Inflammatory macrophage treated with lipopolysaccharide for 1 hour (primary cell): ENCODE results near the gene FCHSD2.

ENCODE experiments used
- DNase-seq, 2 donors: peaks; one replicate each; pipeline ENCODE4 v3.0.0-alpha.2; 2020 to 2022

Gene FCHSD2

DNA sequence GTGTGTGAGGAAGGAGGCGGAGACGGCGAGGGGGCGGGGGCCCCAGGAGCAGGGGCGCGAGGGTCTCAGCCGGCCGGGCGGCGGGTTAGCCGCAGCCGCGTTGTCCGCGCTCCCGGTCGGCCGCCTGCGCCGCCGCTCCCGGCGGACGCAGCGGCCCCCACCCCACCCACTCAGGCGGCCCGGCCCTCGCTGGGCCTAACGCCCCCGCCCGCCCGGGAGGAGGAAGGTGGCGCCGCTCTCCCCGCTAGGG, at the start of gene FCHSD2:
TSS of gene FCHSD2 (minus strand) at position 191 of the 250 bp plus-strand sequence. CDS start 441 bp downstream, outside the sequence.
- no peak for DNase-seq

DNA sequence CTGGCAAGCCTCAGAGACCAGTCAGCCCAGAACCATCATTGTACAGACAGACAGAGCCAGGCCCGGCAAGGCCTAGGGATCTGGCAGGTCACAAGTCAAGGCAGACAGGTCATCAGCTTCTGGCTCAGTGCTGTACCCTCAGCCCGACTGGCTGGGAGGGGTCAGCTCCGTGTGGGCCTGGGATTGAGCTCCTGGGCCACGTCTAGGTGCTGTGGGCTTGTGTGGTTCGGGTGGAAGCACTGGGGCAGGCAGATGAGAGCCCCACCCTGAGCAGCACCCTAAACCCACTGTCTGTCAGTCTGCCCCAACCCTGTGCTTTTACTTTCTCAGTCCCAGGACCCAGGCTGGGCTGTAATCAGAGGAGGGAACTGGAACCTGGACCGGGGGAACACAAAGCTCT, 49.0 kb upstream of the FCHSD2 start:
- no peak for DNase-seq

DNA sequence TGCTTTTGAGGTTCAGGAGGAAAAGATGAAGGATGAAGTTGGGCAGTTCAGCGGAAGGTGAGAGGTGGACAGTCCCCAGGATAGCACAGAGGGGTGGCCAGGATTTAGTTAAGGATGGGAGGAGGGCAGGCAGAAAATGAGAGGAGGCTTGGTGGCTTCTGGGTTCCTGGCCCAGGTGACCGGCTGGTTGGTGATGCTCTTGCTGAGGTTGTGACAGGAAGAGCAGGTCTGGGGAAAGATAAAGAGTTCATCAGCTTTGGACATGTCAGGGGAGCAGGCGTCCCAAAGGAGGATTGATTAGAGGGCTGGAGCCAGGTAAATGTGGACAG, 48.4 kb upstream of the FCHSD2 start:
- DNase-seq: no peak

DNA sequence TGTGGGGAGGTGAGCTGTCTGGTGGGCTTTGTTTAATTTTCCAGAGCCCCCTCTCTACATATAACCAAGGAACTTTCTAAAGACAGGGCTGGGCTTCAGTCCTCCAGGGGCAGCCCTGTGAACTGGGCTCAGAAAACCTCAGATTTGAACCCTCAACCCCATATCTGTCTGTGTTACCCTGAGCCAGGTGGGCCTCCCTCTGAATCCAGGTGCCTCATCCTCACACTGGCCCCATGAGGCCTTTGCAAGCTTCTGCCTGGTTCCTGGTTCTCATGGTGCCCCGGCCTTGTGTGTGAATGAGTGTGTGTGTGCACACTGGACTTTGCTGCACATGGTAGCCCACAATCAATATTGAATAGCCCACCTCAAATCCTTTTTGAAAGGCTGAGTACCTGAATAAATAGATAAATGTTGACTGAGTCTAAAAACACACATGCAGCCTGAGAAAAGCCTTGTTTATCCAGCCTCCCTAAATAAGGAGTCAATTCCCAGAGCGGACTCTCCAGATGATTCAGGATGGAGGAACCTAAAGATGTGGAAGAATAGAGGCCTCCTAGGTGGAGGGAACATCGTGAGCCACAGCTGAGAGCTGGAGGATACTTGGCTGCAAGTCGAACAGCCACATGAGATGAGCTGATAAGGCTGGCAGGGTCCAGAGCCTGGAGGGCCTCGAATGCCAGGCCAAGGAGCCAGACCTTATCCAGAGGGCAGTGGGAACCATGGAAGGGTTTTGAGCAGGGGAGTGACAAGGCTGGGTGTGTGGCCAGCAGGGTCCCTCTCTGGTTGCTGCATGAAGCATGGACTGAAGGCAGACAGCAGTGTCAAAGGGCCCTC, 47.8 kb upstream of the FCHSD2 start:
- no peak for DNase-seq

DNA sequence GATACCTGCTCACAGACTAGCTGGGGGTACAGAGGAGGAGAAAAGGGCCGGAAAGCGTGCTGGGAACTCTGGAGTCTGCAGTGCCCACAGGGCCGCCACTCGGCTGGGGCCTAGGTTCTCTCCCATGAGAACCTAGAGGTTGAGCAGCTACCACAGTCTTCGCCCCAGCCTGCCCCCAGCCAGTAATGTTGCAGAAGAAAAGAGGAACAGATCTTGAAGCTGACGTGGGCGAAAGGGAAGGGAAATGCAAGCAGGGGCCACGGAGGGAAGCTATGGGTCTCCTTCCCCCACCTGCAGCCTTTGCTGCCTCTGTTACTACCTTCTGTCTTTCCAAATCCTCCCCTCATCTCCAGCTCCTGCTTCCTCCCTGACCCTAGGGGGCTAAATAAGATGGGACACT, 47.2 kb upstream of the FCHSD2 start:
- peak; percentile 73 for DNase-seq

- no peak for DNase-seq
Observed at GRCh38 chr11:73188301-73188700, 46.2 kb upstream of the FCHSD2 start.

DNA sequence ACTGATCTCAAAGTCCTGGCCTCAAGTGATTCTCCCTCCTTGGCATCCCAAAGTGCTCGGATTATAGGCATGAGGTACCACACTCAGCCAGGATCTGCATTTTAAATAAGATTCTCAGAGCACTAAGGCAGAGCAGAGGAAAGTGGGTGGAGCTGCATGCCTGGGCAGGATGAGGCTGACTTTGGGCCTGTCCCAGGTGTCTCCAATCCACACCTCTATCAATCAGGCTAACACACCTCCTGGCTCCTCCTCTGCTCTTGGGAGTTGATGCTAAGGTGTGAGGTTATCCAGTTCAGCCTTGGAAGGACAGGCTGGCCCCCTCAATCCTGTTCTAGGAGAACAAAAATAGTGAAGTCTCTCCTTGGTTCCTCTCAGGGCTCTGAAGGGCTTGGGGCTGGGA, 45.7 kb upstream of the FCHSD2 start:
- DNase-seq: no peak

- DNase-seq: no peak
Observed at GRCh38 chr11:73186886-73187285, 44.8 kb upstream of the FCHSD2 start.

DNA sequence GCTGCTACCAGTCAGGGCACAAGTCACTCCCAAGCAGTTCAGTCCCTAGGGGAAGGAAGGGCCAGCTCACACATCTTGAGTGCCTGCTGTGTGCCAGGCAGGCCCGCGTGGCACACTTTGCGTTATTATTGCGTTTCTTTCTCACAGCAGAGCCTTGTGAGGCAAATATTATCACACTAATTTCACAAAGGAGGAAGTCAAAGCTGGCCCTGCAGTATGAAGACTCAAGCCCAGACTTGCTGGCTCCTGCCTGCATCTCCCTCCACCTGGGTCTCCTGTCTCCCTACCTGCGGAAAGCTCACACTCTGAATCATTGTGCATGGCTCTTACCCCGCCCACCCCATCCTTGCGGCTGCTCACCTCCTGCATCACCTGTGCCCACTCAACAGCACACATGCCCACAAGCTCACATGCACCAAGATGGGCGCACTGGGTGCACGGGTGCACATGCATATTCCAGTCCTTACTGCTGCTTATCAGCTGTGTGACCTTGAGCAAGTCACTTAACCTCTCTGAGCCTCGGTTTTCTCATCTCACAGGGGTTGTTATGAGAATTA, 44.3 kb upstream of the FCHSD2 start:
- DNase-seq: peak; percentile 32 to 33

DNA sequence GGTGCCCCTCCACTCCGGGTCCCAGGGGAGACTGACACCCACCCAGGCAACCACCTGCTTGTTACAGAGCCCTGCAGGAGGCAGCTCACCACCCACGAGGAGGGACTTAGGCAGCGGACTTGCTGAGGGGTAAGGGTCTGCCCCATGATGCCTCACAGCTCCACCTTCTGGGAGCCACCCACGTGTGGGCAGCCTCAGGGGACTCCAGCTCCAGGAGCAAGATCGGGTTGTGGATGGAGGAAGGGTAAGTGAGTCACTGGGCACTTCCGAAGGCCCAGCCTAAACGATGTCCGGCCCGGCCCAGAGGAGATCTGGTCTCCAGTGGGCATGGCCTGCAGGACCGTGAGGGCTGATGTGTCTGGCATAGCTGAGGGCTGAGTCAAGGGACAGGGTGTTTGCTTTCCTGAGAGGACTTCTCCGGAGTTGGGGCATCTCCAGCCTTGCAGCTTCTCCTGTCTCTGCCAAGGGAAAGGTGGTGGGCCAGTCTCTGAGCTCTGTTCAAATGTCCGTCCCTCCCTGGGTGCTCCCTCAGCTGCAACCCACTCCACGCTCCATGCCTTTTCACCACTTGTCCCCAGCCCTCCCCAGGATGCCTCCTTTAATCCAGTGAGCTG, 43.7 kb upstream of the FCHSD2 start:
- peak in 1 of 2 donors; percentile 25 for DNase-seq

DNA sequence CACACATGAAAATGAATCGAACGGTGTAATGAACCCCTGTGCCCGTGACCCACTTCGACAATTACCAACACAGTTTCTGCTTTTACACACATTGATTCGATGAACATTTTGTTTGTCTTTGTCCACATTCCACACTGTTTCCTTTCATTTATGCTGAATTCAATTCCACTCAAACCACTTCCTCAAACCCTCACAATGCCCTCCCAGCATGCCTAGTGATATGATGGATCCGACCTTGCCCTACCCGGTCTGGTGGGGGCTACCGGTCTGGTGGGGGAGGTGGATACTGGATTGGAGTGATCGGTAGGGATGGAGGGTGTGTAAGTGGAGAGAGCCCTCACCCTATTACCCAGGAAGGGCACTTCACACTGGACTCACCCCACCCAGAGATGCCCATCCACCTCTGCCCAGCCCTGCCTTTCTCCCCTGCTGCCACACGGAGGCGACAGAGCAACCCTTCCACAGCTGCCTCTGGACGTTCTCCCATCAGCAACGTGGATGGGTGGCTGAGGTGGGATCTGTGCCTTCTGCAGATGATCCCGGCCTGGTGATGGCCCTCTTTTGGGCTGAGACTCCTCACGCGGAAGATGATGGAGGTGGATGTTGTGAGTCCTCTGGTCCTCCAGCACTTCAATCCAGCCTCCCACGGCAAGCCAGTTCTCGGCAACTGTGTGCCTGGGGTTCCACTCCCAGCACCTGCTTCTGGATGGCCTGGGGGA, 43.0 kb upstream of the FCHSD2 start:
- peak; percentile 44 to 80 for DNase-seq

DNA sequence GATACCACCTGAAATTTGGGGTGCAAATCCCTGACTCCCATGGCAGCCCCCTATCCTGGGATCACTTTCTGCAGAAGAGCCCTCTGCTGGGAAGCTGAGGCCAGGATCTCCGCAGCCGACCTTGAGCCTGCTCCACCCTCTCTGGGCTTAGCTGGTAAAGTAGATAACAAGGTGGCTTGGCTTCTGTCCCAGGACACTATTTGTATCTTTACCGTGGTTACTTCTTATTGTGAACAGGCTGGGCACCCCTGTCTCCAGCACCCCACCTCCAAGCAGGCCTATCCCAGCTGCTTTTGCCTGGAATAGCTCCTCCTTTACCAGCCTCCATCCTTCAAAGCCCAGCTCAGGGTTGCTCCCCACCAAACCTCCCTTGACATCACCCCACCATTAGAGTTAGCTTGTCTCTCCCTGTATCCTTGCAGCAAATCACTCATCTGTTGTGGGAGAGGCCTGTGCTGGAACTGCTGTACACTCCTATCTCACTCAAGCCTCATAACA, 40.8 kb upstream of the FCHSD2 start:
- DNase-seq: no peak

DNA sequence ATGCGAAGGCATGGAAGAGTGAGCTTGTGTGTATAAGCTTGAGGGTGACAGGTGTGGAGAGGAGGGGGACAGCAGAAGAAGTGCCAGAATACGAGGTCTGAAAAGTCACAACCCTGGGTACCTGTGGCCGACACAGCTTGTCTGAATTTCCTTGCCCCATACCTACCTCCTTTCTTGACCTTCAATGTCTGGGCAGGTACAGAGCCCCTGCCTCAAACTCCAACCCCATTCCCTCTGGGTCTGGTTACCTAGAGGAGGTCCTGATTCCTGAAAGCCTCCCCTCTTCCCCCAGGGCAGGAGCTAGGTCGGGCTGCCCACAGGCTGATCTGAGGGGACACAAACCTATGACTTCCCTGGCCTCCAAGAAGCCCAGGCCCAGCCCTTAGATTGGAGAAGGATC, 36.6 kb upstream of the FCHSD2 start:
- DNase-seq: no peak

- peak; percentile 70 to 87 for DNase-seq
Observed at GRCh38 chr11:73177778-73178539, 35.8 kb upstream of the FCHSD2 start.

DNA sequence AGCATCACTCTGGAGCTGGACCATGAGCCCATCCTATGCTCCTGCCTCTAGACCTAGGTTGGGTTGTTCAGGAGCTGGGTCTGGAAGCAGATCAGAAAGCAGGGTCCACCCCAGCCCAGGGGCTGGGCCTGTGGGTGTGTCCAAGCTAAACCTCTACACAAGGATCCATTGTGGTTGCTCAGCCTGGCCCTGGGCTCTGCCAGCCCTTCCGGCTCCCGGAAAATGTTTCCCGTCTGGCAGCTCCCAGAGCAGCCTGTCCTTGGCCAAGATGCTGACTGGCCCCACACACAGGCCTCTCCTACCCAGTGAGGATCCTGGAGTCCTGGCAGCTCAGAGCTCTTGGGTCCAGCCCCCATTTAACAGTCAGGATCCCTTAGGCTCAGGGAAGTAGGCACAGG, 35.3 kb upstream of the FCHSD2 start:
- no peak for DNase-seq

GRCh38 chr11:73176874-73177155, 34.7 kb upstream of the FCHSD2 start:
- DNase-seq: no peak

DNA sequence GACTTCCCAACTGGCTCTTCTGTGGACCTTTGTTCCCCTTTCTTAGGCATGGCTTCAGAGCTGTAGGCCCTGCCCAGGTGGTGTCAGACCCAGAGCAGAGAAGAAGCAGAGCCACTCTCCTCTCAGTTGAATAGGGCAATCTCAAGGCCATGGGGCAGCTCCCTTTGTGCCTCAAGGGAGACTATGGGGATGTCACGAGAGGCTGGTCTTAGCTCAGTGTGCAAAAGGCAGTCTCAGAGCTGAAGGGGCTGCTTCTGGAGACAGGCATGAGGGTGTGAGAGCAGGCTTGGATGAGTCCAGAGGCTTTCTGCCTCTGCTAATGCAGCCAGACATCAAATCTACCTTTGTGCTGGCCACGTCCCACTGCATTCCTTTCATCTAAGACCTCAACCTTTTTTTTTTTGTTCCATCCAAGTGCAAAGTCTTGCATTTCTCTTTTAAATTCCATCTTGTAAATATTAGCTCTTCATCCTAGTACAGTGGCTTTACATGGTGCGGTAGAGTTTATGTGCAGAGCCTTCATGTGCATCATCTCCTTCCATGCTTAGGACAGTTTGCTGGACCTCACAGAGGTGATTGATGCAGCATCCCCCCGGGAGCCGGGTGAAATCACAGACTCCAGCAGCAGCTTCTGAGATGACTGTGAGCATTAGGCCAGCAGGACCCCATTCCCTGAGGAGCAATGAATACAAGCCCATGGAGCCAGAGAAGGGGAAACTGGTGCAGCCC, 34.2 kb upstream of the FCHSD2 start:
- no peak for DNase-seq

GRCh38 chr11:73175551-73176144, 33.5 kb upstream of the FCHSD2 start:
- DNase-seq: no peak

- DNase-seq: no peak
Observed at GRCh38 chr11:73174495-73174791, 32.3 kb upstream of the FCHSD2 start.

DNA sequence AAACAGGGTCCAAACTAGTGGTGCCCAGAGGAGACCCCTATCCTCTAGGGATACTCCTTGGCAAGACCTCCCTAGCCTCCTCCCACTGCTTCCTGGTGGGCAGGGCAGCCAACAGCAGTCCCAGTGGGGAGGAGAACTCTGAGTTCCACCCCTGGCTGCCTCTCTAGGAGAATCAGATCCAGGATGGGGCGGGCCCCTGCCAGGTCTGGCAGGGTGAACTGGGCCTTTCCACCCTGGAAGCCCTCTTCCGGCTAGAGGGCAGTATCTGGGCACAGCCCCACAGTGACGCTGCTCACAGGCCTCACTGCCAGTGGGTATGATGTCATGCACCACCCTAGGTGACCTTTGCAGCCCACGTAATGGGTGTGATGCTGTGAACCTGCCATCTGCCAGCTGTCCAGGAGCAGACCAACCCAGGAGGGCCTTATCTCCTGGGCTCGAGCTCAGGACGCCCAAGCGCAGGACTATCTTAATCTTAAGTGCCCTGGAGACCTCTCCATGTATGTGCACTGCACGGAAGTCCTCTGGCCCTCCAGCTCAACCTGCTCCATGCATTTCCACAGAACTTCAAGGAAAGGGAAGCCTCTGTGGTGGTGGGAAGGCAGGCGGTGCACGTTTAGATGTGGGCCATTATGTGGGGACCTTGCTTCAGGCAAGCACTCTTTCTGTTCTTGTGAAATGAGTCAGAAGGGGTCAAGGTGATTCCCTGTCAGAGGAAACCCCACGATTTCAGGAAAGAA, 31.8 kb upstream of the FCHSD2 start:
- no peak for DNase-seq

- no peak for DNase-seq
Observed at GRCh38 chr11:73172992-73173656, 31.0 kb upstream of the FCHSD2 start.
